Activated naive CD4-positive, alpha-beta T cell treated with anti-CD3 and anti-CD28 coated beads, Interleukin-2, amount 10 ng/mL, durations not matched to agents 7 days and 5 days (primary cell): Measurements from ENCODE around the gene EPB41.
"Not testable (repeated sequence)": the region's sequence is repeated elsewhere in the genome, so short reads cannot be mapped to it uniquely, and the experiment has no call there.

Experiments used
- CTCF ChIA-PET: fragments of 350-600 bp; sonication (Branson Sonifier 250); formaldehyde crosslinking; loops from one replicate; lab custom pipeline; 2021; ENCODE audit warnings: antibody characterized with exemption; lab: Charles Lee
- DNase-seq: peaks from one replicate; pipeline ENCODE4 v3.0.0-alpha.2; 2020
- H3K27ac Mint-ChIP-seq: one replicate; pipeline ENCODE4 v1.8.0; 2021; ENCODE audit warnings: mild to moderate bottlenecking, moderate library complexity, mixed read lengths
- H3K27me3 Mint-ChIP-seq: one replicate; pipeline ENCODE4 v1.8.0; 2021; ENCODE audit warnings: mild to moderate bottlenecking, mixed read lengths
- H3K36me3 Mint-ChIP-seq: one replicate; pipeline ENCODE4 v1.8.0; 2021; ENCODE audit warnings: mixed read lengths
- H3K4me1 Mint-ChIP-seq: one replicate; pipeline ENCODE4 v1.8.0; 2021; ENCODE audit warnings: mixed read lengths
- H3K4me3 Mint-ChIP-seq: one replicate; pipeline ENCODE4 v1.8.0; 2021; ENCODE audit warnings: mild to moderate bottlenecking, moderate library complexity, mixed read lengths
- H3K9me3 Mint-ChIP-seq: one replicate; pipeline ENCODE4 v1.8.0; 2021; ENCODE audit warnings: mixed read lengths

The EPB41 gene

DNA sequence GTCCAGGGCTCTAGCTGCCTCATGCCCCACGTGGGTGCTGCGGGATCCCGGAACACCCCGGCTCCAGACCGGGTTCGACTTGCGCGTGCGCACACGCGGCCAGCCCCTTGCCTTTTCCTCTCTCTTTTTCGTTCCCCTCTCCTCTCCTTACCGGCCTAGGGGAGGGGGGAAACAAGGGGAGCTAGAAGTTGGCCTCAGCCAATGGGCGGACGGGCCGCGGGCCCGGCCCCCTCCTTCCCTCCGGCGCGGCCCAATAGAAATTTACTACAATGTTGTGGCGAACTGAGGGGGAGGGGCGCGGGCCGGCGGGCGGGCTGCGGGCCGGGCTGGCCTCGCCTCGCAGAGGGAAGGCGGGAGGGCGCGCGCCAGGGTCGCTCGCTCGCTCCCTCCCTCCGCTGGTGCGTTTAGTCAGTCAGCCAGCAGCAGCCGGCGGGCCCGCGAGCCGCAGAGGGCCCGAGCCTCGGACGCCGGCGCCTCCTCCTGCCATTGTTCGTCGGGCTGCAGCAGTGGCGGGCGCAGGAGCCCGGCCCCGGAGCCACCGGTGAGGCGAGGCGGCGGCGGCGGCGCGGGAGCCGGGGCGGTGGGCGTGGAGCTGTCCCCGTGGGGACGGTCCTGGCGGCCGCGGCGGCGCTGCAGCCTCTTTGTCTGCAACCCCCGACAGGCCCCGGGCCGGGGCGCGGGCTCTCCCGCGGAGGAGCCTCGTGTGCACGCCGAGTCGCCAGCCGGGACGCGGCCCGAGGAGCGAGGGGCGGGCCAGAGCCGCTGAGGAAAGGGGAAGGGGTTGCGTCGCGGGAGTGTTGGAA lies at the start of gene EPB41:
EPB41 (plus strand) TSS at position 342 of the 803 bp plus-strand sequence. CDS start 72,869 bp downstream, outside the sequence.
- no peaks in the 10 kb centered on the region for H3K27me3 Mint-ChIP-seq
- H3K4me1 Mint-ChIP-seq, result peaks cover 48% of the 10 kb centered on the region
- H3K27ac Mint-ChIP-seq, result peak within 1 kb of the TSS; percentile 99
- CTCF ChIA-PET, result interaction anchor here (0.7 to 2.0 kb wide), 8 partner anchors 12 to 1836 kb away, joined by 3 to 7 read pairs (median 3); no protein-coding TSS in a partner anchor
- H3K36me3 Mint-ChIP-seq, result peaks cover 20% of the 10 kb centered on the region
- peak; percentile 95 for DNase-seq
- no peaks in the 10 kb centered on the region for H3K9me3 Mint-ChIP-seq
- peak within 1 kb of the TSS; percentile 98 for H3K4me3 Mint-ChIP-seq

GRCh38 chr1:28864695-28865094 lies 49.7 kb upstream of the EPB41 start:
- CTCF ChIA-PET, result interaction anchor here (0.6 to 5.7 kb wide), 2 partner anchors 13 to 143 kb away, joined by 3 to 36 read pairs; no protein-coding TSS in a partner anchor
- Mint-ChIP-seq H3K4me1 (no peaks in the 10 kb centered on the region), H3K27me3 (peaks cover 56% of the 10 kb centered on the region), H3K27ac (no peak overlapping the region), H3K9me3 (no peaks in the 10 kb centered on the region), H3K4me3 (no peak overlapping the region), H3K36me3 (no peaks in the 10 kb centered on the region)
- DNase-seq, result no peak

DNA sequence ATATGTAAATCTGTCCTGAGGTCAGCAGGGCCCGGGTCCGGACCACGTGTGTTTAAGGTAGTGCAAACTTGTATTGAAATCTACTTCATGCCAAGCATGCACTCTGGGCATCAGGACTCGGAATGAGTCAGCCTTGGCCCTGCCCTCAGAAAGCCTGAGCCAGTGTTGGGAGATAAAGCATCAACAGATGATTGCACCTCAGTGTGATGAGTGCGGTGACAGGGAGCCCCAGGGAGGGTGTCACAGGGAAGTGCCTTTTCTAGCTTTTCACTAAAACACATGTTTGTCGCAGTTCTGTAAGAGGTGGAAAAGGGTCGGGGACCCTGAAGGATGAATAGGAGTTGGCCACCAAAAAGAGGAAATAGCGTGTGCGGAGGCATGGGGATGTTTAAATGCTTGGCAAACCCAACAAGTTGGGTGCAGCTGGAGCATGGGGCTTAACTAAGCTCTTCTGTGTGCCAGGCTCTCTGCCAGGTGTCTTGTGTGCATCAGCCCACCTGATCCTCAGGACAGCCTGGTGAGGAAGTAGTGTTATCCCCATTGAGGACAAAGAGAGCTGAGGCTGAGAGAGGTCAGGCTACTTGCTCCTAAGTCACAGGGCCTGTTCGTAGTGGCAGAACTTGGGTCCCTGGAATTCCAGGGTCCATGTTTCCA lies 48.2 kb upstream of the EPB41 start:
- Mint-ChIP-seq H3K9me3 (no peaks in the 10 kb centered on the region), H3K27me3 (peaks cover 54% of the 10 kb centered on the region), H3K36me3 (no peaks in the 10 kb centered on the region), H3K4me3 (no peak overlapping the region), H3K27ac (no peak overlapping the region), H3K4me1 (no peaks in the 10 kb centered on the region)
- CTCF ChIA-PET, result interaction anchor here (0.6 to 5.7 kb wide), 3 partner anchors 11 to 81 kb away, joined by 3 to 36 read pairs (median 3); no protein-coding TSS in a partner anchor
- DNase-seq, result no peak

DNA sequence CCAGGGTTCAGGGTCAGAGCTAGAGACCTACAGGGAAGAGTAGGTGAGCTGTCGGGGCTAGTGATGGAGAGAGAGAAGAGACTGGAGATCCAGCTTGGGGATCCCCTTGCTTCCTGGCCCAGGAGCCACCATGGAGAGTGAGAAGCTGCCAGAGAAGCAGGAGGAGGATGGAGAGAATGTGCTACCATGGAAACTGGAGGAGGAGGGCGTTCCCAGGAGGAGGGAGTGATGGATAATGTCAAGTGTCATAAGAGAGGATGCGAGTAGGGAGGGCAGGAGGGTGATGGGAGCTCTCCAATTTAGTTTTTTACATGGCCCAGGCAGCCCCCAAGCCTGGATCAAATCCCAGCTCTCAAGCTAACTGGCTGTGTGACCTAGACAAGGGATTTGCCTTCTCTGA lies 46.5 kb upstream of the EPB41 start:
- CTCF ChIA-PET, result interaction anchor here (1.2 to 5.7 kb wide), 3 partner anchors 9 to 165 kb away, joined by 3 to 36 read pairs (median 4); no protein-coding TSS in a partner anchor
- Mint-ChIP-seq H3K36me3 (no peaks in the 10 kb centered on the region), H3K27ac (no peak overlapping the region), H3K4me1 (no peaks in the 10 kb centered on the region), H3K27me3 (peaks cover 59% of the 10 kb centered on the region), H3K9me3 (no peaks in the 10 kb centered on the region), H3K4me3 (no peak overlapping the region)
- no peak for DNase-seq

DNA sequence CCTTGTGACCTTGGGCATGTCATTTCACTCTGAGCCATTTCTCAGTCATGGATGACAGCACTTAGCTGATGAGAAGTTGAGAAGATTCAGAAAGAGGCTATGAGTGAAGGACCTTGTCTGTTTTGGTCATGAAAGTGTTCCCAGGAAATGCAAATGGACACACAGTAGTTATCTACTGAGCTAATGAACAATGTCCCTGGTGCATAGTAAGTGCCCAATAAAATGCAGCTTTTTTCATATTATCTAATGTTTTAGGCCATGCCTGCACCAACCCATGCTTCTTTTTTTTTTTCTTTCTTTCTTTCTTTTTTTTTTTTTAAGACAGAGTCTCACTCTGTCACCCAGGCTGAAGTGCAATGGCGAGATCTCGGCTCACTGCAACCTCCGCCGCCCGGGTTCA lies 44.4 kb upstream of the EPB41 start:
- H3K27ac Mint-ChIP-seq, result no peak overlapping the region
- H3K36me3 Mint-ChIP-seq, result no peaks in the 10 kb centered on the region
- CTCF ChIA-PET, result interaction anchor here (1.0 to 5.7 kb wide), 2 partner anchors 7 to 83 kb away, joined by 3 to 36 read pairs; no protein-coding TSS in a partner anchor
- H3K4me3 Mint-ChIP-seq, result no peak overlapping the region
- no peaks in the 10 kb centered on the region for H3K9me3 Mint-ChIP-seq
- no peak for DNase-seq
- H3K27me3 Mint-ChIP-seq, result peaks cover 59% of the 10 kb centered on the region
- H3K4me1 Mint-ChIP-seq, result no peaks in the 10 kb centered on the region

DNA sequence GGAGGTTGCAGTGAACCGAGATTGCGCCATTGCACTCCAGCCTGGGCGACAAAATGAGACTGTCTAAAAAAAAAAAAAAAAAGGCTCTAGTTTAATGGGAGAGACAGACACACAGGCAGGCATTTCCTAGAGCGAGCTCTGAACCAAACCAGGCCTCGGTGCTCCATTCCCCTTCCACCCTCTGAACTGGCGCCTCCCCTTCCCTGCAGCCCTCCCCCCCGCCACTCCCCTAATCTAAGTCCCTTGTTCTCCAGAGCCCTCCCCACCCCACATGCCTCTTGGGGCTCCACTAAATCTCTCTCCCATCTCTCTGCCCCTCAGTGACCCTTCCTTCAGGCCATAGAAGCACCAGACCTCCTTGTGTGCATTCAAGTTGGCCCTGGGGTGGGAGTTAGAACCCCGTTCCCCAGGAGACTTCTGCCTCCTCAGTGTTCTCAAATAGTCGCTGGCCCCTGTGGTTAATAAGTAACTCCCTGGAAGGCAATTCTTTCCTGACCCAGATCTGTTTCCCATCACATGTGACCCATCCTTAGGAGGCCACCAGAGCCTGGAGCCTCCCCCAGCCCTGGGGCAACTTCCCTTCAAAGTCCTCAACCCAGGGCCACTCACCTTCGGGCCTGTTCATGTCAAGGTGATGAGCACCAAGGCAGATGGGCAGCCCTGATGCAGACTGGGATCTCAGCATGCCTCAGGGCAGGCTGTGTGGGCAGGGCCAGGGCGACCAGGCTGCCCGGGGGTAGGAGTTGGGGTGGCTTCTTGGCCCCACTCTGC lies 42.6 kb upstream of the EPB41 start:
- Mint-ChIP-seq H3K4me3 (no peak overlapping the region), H3K27ac (no peak overlapping the region), H3K4me1 (no peaks in the 10 kb centered on the region), H3K36me3 (no peaks in the 10 kb centered on the region), H3K9me3 (no peaks in the 10 kb centered on the region), H3K27me3 (peaks cover 57% of the 10 kb centered on the region)
- no peak for DNase-seq
- CTCF ChIA-PET, result no interaction called here

GRCh38 chr1:28875134-28875533 lies 39.2 kb upstream of the EPB41 start:
- H3K4me1 Mint-ChIP-seq, H3K36me3 Mint-ChIP-seq, H3K27ac Mint-ChIP-seq, DNase-seq, H3K4me3 Mint-ChIP-seq, H3K9me3 Mint-ChIP-seq: not testable (repeated sequence)
- CTCF ChIA-PET, result interaction anchor here (0.6 to 5.6 kb wide), 8 partner anchors 8 to 514 kb away, joined by 3 to 118 read pairs (median 8); partner anchors contain the start of gene TAF12
- H3K27me3 Mint-ChIP-seq, result peaks cover 37% of the 10 kb centered on the region

GRCh38 chr1:28877132-28877781 lies 37.1 kb upstream of the EPB41 start:
- no peaks in the 10 kb centered on the region for H3K36me3 Mint-ChIP-seq
- no peak overlapping the region for H3K4me3 Mint-ChIP-seq
- no peak overlapping the region for H3K27ac Mint-ChIP-seq
- CTCF ChIA-PET, result interaction anchor here (0.6 to 10.4 kb wide), 45 partner anchors 10 to 629 kb away, joined by 3 to 221 read pairs (median 4); partner anchors contain the start of genes PHACTR4, RNU11, SRSF4 and TAF12
- H3K9me3 Mint-ChIP-seq, result no peaks in the 10 kb centered on the region
- DNase-seq, result peak; percentile 84
- peaks cover 10% of the 10 kb centered on the region for H3K4me1 Mint-ChIP-seq
- peaks cover 38% of the 10 kb centered on the region for H3K27me3 Mint-ChIP-seq

DNA sequence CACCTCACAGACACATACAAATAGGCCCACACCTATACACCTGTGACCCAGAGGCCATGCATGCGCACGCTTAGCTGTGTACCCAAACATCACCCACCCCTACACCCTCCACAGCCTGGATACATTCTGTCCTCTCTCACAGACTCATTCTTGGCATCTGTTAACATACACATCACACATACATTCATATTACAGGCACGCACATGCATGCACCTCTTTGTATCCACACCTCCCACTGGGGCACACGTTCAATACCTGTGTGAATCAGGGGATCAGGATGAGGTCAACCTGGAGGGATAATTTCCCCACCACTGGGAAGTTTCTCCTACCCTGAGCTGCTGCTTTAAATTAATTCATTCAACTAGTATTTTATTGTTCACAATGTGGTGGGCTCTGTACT lies 35.6 kb upstream of the EPB41 start:
- Mint-ChIP-seq H3K27me3 (peaks cover 33% of the 10 kb centered on the region), H3K36me3 (no peaks in the 10 kb centered on the region), H3K9me3 (no peaks in the 10 kb centered on the region), H3K27ac (no peak overlapping the region), H3K4me1 (peaks cover 21% of the 10 kb centered on the region), H3K4me3 (no peak overlapping the region)
- CTCF ChIA-PET, result interaction anchor here (0.8 to 10.4 kb wide), 11 partner anchors 11 to 521 kb away, joined by 3 to 221 read pairs (median 11); no protein-coding TSS in a partner anchor
- DNase-seq, result no peak

DNA sequence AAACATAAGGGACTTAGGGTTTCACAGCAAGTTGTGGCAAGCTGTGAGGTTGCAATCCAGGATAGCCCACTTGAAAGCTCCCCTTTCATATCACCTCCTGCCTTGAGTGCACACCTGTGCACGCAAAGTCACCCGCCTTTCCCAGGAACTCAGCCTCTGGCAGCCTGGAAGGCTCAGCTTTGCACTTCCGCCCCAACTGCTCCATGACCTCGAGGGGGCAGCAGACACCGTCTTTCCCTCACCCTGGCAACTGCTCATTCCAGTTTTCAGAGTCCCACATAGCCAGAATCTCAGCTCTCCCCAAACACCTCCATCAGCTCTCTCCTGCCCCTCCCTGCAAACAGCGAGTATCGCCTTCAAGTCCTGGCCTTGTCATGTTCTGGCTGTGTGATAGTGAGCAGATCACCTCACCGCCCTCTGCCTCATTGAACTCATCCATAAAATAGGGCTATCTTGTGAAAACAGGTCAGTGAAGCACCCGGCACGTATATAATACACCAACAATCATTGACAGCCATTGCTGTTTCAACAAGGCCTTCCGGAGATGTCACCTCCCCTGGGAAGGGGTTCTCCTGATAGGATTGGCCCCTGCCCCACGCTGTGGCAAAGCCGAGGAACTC lies 32.2 kb upstream of the EPB41 start:
- peak overlapping the region; percentile 4 for H3K27ac Mint-ChIP-seq
- H3K27me3 Mint-ChIP-seq, result peaks cover 12% of the 10 kb centered on the region
- peak; percentile 90 for DNase-seq
- H3K4me1 Mint-ChIP-seq, result peaks cover 48% of the 10 kb centered on the region
- no peak overlapping the region for H3K4me3 Mint-ChIP-seq
- H3K36me3 Mint-ChIP-seq, result no peaks in the 10 kb centered on the region
- H3K9me3 Mint-ChIP-seq, result no peaks in the 10 kb centered on the region
- CTCF ChIA-PET, result interaction anchor here (0.9 to 10.4 kb wide), 25 partner anchors 14 to 363 kb away, joined by 3 to 221 read pairs (median 4); partner anchors contain the start of genes EPB41 and SRSF4

DNA sequence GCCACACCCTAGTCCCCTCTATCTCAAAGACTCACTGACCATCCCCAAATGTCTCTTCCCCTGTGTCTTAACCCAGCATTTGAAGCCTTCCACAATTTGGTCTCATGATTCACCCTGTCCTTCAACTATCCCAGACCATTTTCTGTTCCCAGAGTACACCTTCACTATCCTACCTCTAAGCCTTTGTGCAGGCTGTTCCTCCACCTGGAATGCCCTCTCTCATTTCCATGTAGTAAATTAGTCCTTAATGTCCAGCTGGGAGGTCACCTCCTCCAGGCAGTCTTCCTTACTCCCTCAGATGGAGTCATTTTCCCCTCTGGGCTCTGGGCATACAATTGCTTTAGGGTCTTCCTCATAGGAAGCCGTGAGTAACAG lies 31.1 kb upstream of the EPB41 start:
- peaks cover 2% of the 10 kb centered on the region for H3K36me3 Mint-ChIP-seq
- no peak overlapping the region for H3K4me3 Mint-ChIP-seq
- no peak for DNase-seq
- no peak overlapping the region for H3K27ac Mint-ChIP-seq
- CTCF ChIA-PET, result interaction anchor here (1.2 to 10.4 kb wide), 4 partner anchors 149 to 317 kb away, joined by 4 to 221 read pairs (median 117); no protein-coding TSS in a partner anchor
- no peaks in the 10 kb centered on the region for H3K9me3 Mint-ChIP-seq
- peaks cover 10% of the 10 kb centered on the region for H3K27me3 Mint-ChIP-seq
- peaks cover 51% of the 10 kb centered on the region for H3K4me1 Mint-ChIP-seq

GRCh38 chr1:28885472-28885877 lies 28.9 kb upstream of the EPB41 start:
- CTCF ChIA-PET, result interaction anchor here (0.5 to 10.4 kb wide), 8 partner anchors 9 to 314 kb away, joined by 3 to 221 read pairs (median 3); partner anchors contain the start of gene EPB41
- Mint-ChIP-seq H3K27me3 (peaks cover 10% of the 10 kb centered on the region), H3K9me3 (no peaks in the 10 kb centered on the region), H3K27ac (peak overlapping the region; percentile 92), H3K36me3 (peaks cover 2% of the 10 kb centered on the region), H3K4me1 (peaks cover 69% of the 10 kb centered on the region), H3K4me3 (peak overlapping the region; percentile 84)
- no peak for DNase-seq
